Measurements from ENCODE around the gene SDK1.

The SDK1 gene

GRCh38 chr7:3787717-3788264, 486.7 kb downstream of the SDK1 start:
- no peak for DNase-seq (ENCODE audit: low read depth in 2 of 2)

GRCh38 chr7:3790803-3791202, 489.8 kb downstream of the SDK1 start:
- DNase-seq (ENCODE audit: low read depth in 2 of 2) = no peak

- no peak for DNase-seq (ENCODE audit: low read depth in 2 of 2)
These were observed 490.3 kb downstream of the SDK1 start for GRCh38 chr7:3791327-3791726.

- DNase-seq (ENCODE audit: low read depth in 2 of 2) = no peak
These were observed 494.1 kb downstream of the SDK1 start for GRCh38 chr7:3795141-3795540.

- DNase-seq (ENCODE audit: low read depth in 2 of 2) = no peak
These were observed 494.7 kb downstream of the SDK1 start for GRCh38 chr7:3795781-3796180.

- DNase-seq (ENCODE audit: low read depth in 2 of 2) = no peak
These were observed 504.1 kb downstream of the SDK1 start for GRCh38 chr7:3805151-3805550.

DNA sequence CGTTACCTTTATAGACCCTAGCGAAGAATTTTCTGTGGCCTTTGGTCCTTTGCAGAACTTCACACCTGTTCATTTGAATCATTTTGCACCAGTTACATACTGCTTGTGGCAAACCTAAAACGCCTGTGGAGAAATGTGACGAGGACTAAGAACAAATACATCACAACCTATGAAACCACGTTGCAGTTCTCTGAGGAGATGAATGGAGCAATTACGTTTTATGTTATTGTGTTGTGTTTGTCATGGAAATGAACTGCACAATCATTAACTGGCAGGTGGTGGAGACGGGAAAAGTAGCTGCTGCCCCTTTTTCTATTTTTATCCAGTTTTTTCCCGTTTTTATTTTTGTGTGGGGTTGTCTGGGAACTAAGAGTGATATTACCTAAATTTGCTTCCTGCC, 505.5 kb downstream of the SDK1 start:
- DNase-seq (ENCODE audit: low read depth in 2 of 2) = no peak

- DNase-seq (ENCODE audit: low read depth in 2 of 2) = no peak
These were observed 506.8 kb downstream of the SDK1 start for GRCh38 chr7:3807824-3808223.

DNA sequence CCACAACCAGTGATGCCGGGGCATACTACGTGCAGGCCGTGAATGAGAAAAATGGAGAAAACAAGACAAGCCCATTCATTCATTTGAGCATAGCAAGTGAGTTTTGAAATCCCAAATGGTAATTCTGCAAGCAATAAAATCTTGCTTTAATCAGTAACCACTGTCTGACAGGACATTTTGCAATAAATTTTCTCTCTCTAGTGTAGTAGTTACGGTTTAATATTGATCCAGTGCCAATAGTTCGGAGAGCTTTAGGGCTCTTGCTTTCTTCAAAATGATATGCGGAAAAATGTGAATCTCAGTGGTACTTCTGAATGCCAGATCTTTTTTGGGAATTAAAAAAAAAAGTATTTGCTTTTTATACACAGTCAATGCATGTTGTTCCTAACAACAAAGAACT, 520.4 kb downstream of the SDK1 start:
- DNase-seq (ENCODE audit: low read depth in 2 of 2) = no peak

DNA sequence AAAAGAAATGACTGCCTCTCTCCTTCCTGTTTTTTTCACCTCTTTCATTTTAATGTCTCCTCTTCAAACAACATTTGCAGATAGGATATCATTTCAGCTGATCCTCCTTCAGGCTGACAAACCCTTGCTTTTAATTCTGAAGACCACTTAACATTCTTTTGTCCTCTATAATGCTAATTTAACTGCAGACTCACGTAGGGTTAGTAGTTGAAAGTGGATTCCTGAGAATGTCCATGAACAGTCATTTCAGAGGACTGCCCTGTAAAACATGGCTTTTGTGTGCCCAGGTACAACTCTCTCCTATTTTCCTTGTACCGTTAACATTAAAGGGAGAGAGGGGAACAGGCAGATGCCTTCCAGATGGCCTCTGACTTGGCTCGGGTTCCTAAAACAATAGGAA, 524.4 kb downstream of the SDK1 start:
- DNase-seq (ENCODE audit: low read depth in 2 of 2) = no peak

GRCh38 chr7:3832199-3832598, 531.1 kb downstream of the SDK1 start:
- DNase-seq (ENCODE audit: low read depth in 2 of 2) = no peak

- no peak for DNase-seq (ENCODE audit: low read depth in 2 of 2)
These were observed 534.1 kb downstream of the SDK1 start for GRCh38 chr7:3835109-3835508.

DNA sequence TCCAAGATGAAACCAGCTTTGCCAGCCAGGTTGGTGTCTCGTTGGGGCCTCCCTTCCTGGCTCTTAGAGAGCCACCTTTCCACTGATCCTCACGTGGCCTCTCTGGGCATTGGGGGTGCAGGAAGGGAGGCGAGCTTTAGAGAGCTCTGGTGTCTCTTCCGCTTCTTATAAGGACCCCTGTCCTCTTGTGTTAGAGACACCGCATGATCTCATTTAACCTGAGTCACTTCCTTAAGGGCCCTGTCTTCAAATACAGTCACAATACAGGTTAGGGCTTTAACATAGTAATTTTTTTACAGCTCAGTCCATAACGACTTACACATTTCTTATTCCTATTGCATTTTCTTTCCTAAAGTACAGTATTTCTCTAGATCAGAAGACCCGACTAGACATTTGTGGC, 535.8 kb downstream of the SDK1 start:
- DNase-seq (ENCODE audit: low read depth in 2 of 2) = no peak

- DNase-seq (ENCODE audit: low read depth in 2 of 2) = no peak
These were observed 543.6 kb downstream of the SDK1 start for GRCh38 chr7:3844540-3845151.

GRCh38 chr7:3846738-3847137, 545.7 kb downstream of the SDK1 start:
- no peak for DNase-seq (ENCODE audit: low read depth in 2 of 2)

DNA sequence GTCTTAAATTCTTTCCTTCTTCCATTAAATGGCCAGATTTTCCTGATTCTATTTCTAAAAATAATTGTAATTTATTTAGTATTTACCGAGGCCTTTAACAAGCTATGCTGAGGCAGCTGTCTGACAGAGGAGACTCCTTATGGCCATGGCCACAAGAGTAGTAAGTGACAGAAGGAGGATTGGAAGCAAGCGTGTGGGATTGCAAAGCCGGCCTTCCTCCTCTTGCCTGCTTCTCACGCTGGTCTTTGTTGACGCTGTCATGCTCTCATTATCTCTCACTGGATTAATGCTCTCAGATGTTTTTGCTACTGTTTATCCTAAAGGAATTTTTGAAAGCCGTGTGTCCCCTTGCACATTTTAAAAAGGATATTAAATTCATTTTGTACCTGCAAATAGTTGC, 546.3 kb downstream of the SDK1 start:
- DNase-seq (ENCODE audit: low read depth in 2 of 2) = no peak

DNA sequence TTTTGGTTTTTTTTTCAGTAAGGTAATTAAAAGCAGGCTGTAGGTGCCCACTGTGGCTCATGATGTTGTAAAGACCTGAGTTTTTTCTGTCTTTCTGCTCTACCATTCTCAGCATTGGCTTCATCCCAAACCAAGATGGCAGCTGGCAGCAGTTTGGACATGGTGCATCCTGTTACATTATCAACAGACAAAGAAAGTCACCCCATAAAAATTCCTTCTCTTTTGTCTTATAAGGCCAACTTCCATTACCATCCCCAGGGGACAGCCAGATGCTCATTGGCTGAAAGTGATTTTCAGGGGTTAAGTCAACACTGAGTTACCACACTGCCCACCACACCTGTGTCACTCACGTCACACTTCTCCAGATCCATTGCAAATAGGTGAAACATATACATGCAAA, 558.4 kb downstream of the SDK1 start:
- no peak for DNase-seq (ENCODE audit: low read depth in 2 of 2)

DNA sequence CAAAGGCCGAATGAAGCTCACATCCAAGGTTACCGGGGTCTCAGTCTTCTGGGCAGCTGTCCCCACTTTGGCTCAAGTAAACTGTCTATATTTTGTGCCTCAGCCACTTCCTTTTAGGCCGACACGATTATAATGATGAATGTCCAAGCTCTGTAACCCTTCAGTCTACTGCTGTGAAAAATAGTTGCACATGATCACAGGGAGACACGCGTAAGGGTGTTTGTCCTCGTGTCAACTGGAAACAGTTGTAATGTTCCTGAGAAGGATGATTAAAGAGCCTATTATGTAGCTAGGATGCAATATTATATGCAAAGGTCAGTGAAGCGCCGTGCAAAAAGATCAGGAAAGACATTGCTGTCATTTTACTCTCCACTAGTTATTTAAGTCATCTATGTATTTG, 559.9 kb downstream of the SDK1 start:
- no peak for DNase-seq (ENCODE audit: low read depth in 2 of 2)

- DNase-seq (ENCODE audit: low read depth in 2 of 2) = no peak
These were observed 560.3 kb downstream of the SDK1 start for GRCh38 chr7:3861386-3861785.

- no peak for DNase-seq (ENCODE audit: low read depth in 2 of 2)
These were observed 560.9 kb downstream of the SDK1 start for GRCh38 chr7:3861941-3862340.

DNA sequence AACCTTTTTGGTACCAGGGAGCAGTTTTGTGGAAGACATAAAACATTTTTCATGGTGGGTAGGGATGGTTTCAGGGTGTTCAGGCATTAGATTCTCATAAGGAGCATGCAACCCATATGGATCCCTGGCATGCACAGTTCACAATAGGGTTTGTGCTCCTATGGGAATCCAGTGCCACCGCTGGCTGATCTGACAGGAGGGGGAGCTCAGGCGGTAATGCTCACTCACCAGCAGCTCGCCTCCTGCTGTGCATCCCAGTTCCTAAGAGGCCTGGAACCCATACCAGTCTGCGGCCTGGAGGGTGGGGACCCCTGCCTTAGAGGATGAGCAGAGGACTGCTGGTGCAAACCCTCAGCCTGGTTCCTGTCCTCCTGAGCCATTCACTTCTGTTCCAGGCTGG, 561.7 kb downstream of the SDK1 start:
- DNase-seq (ENCODE audit: low read depth in 2 of 2) = no peak

DNA sequence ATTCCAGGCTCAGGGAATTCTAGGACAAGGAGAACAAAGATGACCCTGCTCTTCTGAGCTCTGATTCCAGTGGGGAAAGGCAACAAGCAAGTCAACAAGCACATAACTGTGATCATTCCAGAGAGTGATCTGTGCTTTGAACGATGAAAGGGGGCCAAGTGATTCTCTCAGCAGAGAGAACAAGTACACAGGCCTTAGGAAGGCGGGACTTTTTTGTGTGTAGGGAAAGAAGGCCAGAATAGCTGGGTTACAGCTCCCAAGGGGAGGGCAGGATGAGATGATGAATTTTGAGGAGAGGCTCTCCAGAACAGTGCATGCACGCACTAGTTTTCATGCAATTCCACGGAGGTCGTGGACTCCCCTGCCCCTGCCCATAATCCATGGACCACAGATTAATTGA, 565.2 kb downstream of the SDK1 start:
- DNase-seq (ENCODE audit: low read depth in 2 of 2) = no peak

DNA sequence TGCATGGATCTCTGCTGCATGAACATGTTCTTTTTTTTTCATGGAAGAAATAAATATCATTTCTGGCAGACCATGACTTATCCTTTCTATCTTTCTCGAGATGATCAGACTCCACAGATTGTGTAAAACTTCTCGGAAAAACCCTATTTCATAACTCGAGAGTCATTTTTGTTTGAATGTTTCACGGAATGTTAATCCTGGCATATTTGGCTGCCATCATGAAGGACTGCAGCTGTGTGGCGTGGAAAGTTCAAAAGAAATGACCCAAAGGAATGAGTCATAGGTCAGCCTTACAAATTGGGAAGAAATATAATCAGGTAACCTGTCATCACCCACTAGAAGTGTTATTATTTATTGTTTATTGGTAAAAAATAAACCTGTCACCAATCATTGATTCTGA, 566.8 kb downstream of the SDK1 start:
- DNase-seq (ENCODE audit: low read depth in 2 of 2) = no peak

- DNase-seq (ENCODE audit: low read depth in 2 of 2) = no peak
These were observed 578.5 kb downstream of the SDK1 start for GRCh38 chr7:3879355-3880075.

All from activated CD4-positive, alpha-beta T cell treated with anti-CD3 and anti-CD28 coated beads for 24 hours (primary cell).